DND-41 (cell line): ENCODE data around the gene SMAP2.

Source experiments
- ATAC-seq: fragments of 200-7000 bp; cut with Tn5 transposase; 3 replicates; pipeline ENCODE4 v1.9.1; 2021; ENCODE audit warnings: low read depth; ENCODE audit not compliant: insufficient read depth
- DNase-seq: peaks from one replicate; pipeline ENCODE4 v3.0.0-alpha.2; 2020
- H2AFZ ChIP-seq: 2 replicates; pipeline ENCODE4 v1.6.0; 2012; ENCODE audit warnings: low read depth, low read length
- H3K27ac ChIP-seq: 2 replicates; pipeline ENCODE4 v1.5.1; 2012; ENCODE audit warnings: low read length, inconsistent platforms
- H3K27me3 ChIP-seq: fragments of 200-600 bp; sonication (generic); 2 replicates; pipeline ENCODE4 v1.6.0; 2012; ENCODE audit warnings: low read length, mild to moderate bottlenecking, inconsistent platforms; ENCODE audit not compliant: insufficient read depth, poor library complexity
- H3K36me3 ChIP-seq: 2 replicates; pipeline ENCODE4 v1.5.1; 2012; ENCODE audit warnings: low read length, inconsistent platforms; ENCODE audit not compliant: insufficient read depth
- H3K4me1 ChIP-seq: 2 replicates; pipeline ENCODE4 v1.5.1; 2012; ENCODE audit warnings: mild to moderate bottlenecking, low read length; ENCODE audit not compliant: insufficient read depth
- H3K4me2 ChIP-seq: 2 replicates; pipeline ENCODE4 v1.6.0; 2012; ENCODE audit warnings: mild to moderate bottlenecking, moderate library complexity, low read length, inconsistent platforms; ENCODE audit not compliant: insufficient read depth
- H3K4me3 ChIP-seq, 2 experiments: fragments of 200-600 bp in 1 of 2; shearing (Covaris generic) in 1 of 2; 2 replicates each; pipeline ENCODE4 v1.5.1; 2012 to 2016; ENCODE audit warnings: inconsistent platforms in 2 of 2, low read length in 2 of 2, mild to moderate bottlenecking in 2 of 2, low read depth in 1 of 2, moderate library complexity in 1 of 2
- H3K79me2 ChIP-seq: 2 replicates; pipeline ENCODE4 v1.6.0; 2012; ENCODE audit warnings: low read length, inconsistent platforms; ENCODE audit not compliant: insufficient read depth
- H3K9ac ChIP-seq: 2 replicates; pipeline ENCODE4 v1.6.0; 2012; ENCODE audit warnings: low read depth, mild to moderate bottlenecking, inconsistent platforms, low read length, moderate library complexity
- H3K9me3 ChIP-seq: 2 replicates; pipeline ENCODE4 v1.5.1; 2012; ENCODE audit warnings: low read length, moderate library complexity, mild to moderate bottlenecking, inconsistent platforms; ENCODE audit not compliant: insufficient read depth, severe bottlenecking
- H4K20me1 ChIP-seq: 2 replicates; pipeline ENCODE4 v1.6.0; 2012; ENCODE audit warnings: low read length; ENCODE audit not compliant: insufficient read depth
- EZH2 ChIP-seq: IDR thresholded peaks from 3 replicates; pipeline ENCODE4 v1.6.1; 2012; ENCODE audit warnings: borderline replicate concordance, low read depth, mild to moderate bottlenecking, moderate library complexity, low read length, inconsistent platforms; ENCODE audit not compliant: severe bottlenecking
- TF ChIP-seq, protein P1 (sequence below): IDR thresholded peaks from 2 replicates; pipeline ENCODE4 v1.5.1; 2012; ENCODE audit warnings: borderline replicate concordance, low read length, moderate library complexity, mild to moderate bottlenecking; ENCODE audit not compliant: poor library complexity, severe bottlenecking; ENCODE audit errors: extremely low read depth

Gene SMAP2

DNA sequence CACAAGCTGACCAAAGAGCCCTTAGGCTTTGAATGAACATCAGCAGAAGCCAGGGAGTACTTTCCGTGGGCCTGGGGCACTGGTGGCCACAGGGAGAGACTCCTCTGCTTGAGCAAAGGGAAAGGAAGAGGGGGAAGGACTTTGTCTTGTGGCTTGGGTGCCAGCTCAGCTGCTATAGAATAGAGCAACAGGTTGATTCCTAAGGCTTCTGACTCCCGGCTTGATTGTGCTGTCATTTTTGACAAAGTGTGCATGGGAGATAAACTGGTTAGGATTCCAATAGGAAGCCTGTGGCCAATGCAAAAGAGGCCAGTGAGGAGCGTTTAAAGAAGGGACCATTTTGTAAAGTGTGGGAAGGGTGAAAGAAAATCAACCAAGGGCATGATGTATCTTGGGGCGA is 11.9 kb upstream of the SMAP2 start:
- no peaks in the 10 kb centered on the region for H4K20me1 ChIP-seq
- no peak for ATAC-seq
- H3K27ac ChIP-seq = no peak overlapping the region
- H3K79me2 ChIP-seq = no peaks in the 10 kb centered on the region
- H3K4me3 ChIP-seq = no peak overlapping the region
- no peak overlapping the region for H3K4me2 ChIP-seq
- H3K9ac ChIP-seq = no peak overlapping the region
- peaks cover 10% of the 10 kb centered on the region for H3K9me3 ChIP-seq
- peaks cover 4% of the 10 kb centered on the region for H3K27me3 ChIP-seq
- H2AFZ ChIP-seq = no peak overlapping the region
- no peaks in the 10 kb centered on the region for H3K36me3 ChIP-seq
- DNase-seq = no peak
- no peaks in the 10 kb centered on the region for H3K4me1 ChIP-seq
- TF ChIP-seq EZH2 = no peak
- TF ChIP-seq, protein P1, sequence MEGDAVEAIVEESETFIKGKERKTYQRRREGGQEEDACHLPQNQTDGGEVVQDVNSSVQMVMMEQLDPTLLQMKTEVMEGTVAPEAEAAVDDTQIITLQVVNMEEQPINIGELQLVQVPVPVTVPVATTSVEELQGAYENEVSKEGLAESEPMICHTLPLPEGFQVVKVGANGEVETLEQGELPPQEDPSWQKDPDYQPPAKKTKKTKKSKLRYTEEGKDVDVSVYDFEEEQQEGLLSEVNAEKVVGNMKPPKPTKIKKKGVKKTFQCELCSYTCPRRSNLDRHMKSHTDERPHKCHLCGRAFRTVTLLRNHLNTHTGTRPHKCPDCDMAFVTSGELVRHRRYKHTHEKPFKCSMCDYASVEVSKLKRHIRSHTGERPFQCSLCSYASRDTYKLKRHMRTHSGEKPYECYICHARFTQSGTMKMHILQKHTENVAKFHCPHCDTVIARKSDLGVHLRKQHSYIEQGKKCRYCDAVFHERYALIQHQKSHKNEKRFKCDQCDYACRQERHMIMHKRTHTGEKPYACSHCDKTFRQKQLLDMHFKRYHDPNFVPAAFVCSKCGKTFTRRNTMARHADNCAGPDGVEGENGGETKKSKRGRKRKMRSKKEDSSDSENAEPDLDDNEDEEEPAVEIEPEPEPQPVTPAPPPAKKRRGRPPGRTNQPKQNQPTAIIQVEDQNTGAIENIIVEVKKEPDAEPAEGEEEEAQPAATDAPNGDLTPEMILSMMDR = no peak

DNA sequence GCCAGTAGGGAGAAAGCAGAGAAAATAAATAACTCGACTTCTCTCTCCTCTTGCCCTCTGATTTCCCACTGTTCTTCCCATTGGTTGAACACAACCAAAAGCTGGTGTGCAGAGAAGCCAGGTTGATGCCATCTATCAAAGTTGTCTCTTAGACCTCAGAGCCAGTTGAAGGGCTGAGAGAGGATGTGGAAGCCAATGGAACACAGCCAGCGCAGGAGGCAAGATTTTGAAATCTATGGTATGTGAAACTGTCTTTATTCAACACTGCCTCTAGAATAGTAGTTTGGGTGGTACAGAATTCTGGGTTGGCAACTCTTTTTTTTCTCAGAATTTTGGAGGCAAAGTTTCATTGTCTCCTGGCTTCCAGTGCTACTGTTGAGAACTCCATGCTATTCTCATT is 11.3 kb upstream of the SMAP2 start:
- Histone ChIP-seq H3K36me3 (no peaks in the 10 kb centered on the region), H3K9me3 (peaks cover 10% of the 10 kb centered on the region), H2AFZ (no peak overlapping the region), H3K4me3 (no peak overlapping the region), H4K20me1 (no peaks in the 10 kb centered on the region), H3K9ac (no peak overlapping the region), H3K4me2 (no peak overlapping the region), H3K4me1 (no peaks in the 10 kb centered on the region), H3K27ac (no peak overlapping the region), H3K79me2 (no peaks in the 10 kb centered on the region), H3K27me3 (peaks cover 4% of the 10 kb centered on the region)
- no peak for TF ChIP-seq EZH2
- TF ChIP-seq, protein P1 = no peak
- ATAC-seq (no peak), DNase-seq (no peak)

DNA sequence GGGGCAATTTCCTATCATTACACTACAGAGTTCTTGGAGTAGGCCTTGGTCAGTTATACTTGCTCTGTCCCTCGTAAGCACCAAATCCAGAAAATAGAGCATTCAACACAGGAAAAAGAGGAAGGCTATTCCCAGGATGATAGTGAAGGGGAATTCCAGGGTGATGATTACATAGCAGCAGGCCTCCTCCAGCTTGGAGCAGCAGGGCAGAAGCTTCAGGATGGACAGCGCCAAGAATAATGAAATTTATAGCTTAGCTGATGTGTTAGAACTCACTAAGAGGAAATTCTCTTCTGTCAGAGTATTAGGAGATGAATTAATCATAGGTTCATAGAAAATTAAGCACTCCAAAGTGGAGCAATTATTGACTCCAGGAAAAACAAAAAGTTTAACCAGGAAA is 10.8 kb upstream of the SMAP2 start:
- H4K20me1 ChIP-seq = no peaks in the 10 kb centered on the region
- H3K27ac ChIP-seq = no peak overlapping the region
- H3K79me2 ChIP-seq = no peaks in the 10 kb centered on the region
- H3K27me3 ChIP-seq = peaks cover 4% of the 10 kb centered on the region
- no peak overlapping the region for H2AFZ ChIP-seq
- no peak overlapping the region for H3K9ac ChIP-seq
- H3K4me2 ChIP-seq = no peak overlapping the region
- no peaks in the 10 kb centered on the region for H3K4me1 ChIP-seq
- H3K9me3 ChIP-seq = peaks cover 6% of the 10 kb centered on the region
- no peaks in the 10 kb centered on the region for H3K36me3 ChIP-seq
- TF ChIP-seq EZH2 = no peak
- TF ChIP-seq, protein P1 = no peak
- no peak overlapping the region for H3K4me3 ChIP-seq
- no peak for ATAC-seq
- no peak for DNase-seq

DNA sequence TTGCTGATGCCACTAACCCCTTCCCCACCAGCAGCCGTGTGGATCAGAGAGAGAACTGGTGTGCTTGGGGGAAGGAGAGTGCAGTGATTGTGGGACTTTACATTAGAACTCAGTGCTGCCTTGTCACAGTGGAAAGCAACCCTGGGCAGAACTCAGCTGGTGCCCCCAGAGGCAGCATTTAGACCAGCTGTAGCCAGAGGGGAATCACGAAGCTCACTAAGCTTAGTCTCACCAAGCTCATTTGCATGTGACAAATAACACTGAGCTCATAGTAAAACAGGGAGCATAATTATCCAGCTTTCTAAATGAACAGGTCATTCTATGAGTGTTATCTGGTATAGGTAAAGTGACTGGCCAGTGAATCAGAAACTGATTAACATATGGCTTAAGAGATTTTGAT is 9.8 kb upstream of the SMAP2 start:
- Histone ChIP-seq H3K27me3 (peaks cover 4% of the 10 kb centered on the region), H3K9me3 (peaks cover 3% of the 10 kb centered on the region), H3K79me2 (no peaks in the 10 kb centered on the region), H4K20me1 (no peaks in the 10 kb centered on the region), H2AFZ (no peak overlapping the region), H3K4me2 (no peak overlapping the region), H3K4me3 (no peak overlapping the region), H3K4me1 (no peaks in the 10 kb centered on the region), H3K9ac (no peak overlapping the region), H3K36me3 (no peaks in the 10 kb centered on the region), H3K27ac (no peak overlapping the region)
- TF ChIP-seq, protein P1 = no peak
- TF ChIP-seq EZH2 = no peak
- DNase-seq = no peak
- no peak for ATAC-seq
